NCI-H2171 (cell line): ENCODE measurements around the gene AXIN1.
"Not testable (repeated sequence)": the region's sequence is repeated elsewhere in the genome, so short reads cannot be mapped to it uniquely, and the experiment has no call there.

Experiments
- DNase-seq: peaks from one replicate; lab custom pipeline; 2025; lab: John Stamatoyannopoulos, UW

The AXIN1 gene

DNA sequence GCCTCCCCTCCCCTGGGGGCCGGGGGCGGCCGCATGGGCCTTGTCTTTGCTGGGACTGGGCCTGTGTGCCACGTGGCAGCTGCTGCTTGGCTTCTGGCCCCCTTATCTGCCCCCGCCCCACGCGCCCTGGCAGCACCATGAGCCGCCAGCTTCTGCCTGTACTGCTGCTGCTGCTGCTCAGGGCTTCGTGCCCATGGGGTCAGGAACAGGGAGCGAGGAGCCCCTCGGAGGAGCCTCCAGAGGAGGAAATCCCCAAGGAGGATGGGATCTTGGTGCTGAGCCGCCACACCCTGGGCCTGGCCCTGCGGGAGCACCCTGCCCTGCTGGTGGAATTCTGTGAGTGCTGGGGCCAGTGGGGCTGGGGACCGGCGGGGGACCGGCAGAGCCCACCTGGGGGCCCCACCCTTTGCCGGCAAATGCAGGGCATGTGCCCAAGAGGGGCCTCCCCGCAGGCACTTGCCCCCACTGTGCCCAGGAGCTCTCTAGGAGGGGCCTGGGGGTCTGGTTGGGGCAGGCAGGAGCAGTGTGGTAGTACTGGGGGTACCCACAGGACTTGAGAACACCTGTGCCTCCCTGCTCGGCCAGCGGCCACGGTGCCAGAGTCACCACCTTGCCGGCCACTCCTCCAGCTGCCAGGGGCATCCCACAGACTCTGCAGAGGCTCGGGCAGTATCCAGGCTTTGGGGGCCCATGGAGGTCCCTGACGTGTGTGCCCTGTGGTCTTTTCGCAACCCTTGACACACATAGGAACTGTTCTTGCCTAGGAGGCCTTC, 69.3 kb downstream of the AXIN1 start, which contains the start of gene PDIA2:
Gene PDIA2, plus strand, starts transcription at position 132 of the 773 bp plus-strand sequence. Its CDS starts 6 bp downstream, at position 138.
- DNase-seq, result no peak

DNA sequence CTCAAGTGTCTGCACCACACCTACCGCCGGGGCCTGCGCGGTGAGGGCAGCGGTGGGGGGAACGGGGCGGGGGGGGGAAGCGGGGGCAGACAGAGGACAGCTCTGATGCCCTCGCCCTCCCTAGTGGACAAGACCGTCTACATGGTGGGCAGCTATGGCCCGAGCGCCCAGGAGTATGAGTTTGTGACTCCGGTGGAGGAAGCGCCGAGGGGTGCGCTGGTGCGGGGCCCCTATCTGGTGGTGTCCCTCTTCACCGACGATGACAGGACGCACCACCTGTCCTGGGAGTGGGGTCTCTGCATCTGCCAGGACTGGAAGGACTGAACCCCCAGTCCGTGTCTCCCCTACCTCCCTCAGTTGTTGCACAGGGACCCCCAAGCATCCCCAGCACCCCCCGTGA, 70.0 kb downstream of the AXIN1 start:
- DNase-seq, result no peak

DNA sequence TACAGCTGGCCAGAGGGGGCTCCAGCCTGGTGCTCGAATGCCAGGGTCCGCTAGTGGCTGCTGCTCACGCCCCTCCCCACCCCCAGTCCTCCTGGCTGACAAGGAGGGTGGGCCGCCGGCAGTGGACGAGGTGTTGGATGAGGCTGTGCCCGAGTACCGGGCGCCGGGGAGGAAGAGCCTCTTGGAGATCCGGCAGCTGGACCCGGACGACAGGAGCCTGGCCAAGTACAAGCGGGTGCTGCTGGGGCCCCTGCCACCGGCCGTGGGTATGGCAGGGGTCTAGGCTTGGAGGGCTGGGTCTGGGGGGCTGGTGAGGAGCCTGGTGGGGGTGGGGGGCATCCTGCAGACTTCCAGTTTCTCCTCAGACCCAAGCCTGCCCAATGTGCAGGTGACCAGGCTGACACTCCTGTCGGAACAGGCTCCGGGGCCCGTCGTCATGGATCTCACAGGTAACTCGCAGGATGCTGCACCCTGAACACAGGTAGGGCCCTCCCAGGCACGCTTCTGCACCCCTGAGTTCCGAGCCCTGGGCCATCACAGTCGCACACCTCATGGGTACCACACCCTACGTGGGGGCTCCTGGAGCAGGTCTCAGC, 70.8 kb downstream of the AXIN1 start:
- DNase-seq, result no peak

DNA sequence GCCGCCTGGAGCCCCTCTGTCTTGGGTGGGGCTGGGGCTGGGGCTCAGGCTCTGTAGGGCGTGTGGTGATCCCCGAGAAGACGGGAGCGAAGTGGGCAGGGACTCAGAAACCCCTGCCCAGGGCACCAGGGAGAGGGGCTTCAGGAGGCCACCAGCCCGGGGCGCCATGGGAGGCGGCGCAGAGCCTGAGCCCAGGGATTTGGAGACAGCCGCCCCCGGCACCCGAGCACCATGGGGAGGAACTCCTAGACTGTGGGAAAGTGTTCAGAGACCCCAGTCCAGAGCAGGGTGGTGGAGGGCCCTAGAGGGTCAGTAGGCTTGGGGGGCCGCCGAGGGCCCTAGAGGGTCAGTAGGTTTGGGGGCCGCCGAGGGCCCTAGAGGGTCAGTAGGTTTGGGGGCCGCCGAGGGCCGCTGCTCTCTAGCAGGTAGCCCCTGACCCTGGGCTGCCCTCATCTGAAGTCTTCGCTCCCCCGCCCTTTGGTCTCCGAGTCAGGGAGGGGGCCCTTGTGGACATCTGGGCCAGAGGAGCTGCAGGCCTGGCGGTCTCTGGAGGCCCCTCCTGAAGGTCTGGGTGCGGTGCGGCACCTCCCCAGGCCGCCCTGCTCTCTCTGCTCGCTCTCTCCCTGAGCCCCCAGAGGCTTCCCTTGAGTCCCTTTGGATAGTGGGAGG, 71.4 kb downstream of the AXIN1 start:
- DNase-seq, result no peak

DNA sequence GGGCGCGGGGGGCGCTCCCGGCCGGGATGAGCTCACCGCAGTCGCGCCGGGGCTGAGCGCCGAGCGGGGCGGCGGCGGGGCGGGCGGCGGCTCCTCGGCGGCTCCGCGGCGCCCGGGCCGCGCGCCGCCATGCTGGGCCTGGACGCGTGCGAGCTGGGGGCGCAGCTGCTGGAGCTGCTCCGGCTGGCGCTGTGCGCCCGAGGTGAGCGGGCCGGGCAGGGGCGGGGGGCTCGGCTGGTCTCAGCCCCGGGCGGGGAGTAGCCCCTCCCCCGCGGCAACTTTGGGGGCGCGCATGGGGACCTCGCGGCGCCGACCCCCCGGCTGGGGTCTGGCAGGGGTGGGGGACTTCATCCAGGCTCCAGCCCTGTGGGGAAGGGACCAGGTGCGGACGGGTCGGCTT, 72.0 kb downstream of the AXIN1 start, which contains the start of gene ARHGDIG:
Gene ARHGDIG, plus strand, starts transcription at position 40 of the 400 bp plus-strand sequence. Its CDS starts 90 bp downstream, at position 130.
- peak; percentile 15 for DNase-seq

DNA sequence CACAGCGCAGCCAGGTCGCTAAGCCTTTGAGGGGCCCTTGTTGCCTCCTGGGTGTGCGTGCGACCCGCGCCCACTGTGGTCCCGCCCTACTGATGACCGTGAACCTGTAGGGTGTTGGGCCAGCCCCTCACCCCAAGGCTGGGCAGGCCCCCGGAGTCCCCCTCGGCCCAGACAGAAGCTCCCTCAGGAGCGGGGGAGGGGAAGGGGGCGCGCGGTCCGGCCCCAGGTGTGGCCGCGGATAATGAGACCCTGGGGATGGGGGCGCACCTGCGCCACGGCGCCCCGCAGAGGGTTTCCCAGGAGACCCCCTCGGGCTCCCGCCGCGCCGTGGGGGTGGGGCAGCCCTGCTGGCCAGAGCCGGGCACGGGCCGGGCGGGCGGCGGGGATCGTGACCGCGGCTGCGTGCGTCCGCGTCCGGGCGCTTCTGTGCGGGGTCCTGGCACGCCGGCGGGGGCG, 72.5 kb downstream of the AXIN1 start:
- DNase-seq, result no peak

DNA sequence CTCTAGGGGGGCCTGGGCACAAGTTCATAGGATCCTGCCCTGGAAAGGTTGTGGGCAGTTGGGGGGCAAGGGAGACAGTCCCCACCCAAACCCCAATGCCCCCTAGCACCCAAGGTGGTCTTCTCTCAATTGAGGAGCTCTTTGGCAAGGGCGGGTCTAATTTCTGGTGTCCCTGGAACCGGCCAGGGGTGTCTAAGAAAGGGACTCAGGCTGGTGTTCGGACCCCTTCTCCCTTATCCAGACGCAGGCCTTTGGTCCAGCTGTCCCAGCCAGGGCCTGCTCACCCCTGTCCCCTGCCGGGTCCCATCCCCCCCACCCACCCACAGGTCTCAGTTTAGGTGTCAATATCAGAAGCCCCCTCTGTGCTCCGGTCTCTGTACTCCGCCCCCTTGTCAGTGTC, 73.0 kb downstream of the AXIN1 start:
- no peak for DNase-seq

DNA sequence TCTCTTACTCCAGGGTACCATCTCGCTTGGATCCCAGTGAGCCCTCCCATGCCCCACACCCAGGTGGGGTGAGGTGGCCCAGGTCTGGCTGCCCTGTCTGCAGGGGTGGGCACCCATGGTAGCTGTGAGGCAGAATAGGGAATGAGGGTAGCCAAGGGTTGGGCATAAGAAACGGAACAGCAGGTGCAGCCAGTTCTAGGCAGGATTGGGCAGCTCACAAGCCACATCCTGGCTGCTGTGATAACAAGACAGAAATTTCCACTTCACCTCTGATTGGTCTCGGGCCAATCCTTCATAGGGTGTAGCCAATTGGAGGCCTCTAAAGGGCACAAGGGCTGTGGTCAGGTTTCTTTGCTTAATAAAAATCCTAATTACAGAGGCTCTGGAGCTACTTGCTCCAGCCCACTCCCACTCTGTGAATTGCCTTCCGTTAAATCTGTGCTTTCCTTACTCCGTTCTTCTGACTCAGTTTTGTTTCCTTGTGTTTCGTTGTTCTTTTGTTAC, 73.6 kb downstream of the AXIN1 start:
- peak; percentile 36 for DNase-seq

DNA sequence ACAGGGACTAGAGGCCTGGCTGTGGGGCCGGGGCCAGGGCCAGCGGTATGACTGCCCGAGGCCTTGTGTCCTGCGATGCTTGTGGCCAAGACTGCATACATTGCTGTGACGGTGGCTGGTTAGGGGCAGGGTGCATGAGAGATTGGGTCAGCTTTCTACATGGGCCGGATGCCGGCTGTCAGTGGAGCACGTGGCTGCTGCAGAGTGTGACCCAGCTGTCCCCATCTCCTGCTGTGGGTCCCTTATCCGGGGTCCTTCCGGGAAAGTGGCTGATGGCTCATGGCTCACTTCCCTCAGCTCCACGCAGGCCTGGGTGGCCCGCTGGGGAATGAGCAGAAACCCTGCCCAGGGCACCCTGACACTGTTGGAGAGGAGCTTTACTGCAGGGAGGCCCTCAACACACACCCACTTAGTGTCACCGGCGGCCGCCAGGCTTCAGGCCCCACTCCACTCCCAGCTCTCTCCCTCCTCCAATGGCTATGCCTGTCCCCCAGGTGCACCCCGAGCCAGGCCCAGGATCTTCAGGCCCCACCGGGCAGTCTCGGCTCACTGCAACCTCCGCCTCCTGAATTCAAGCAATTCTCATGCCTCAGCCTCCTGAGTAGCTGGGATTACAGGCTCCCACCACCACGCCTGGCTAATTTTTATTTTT, 76.0 kb downstream of the AXIN1 start:
- DNase-seq, result no peak

DNA sequence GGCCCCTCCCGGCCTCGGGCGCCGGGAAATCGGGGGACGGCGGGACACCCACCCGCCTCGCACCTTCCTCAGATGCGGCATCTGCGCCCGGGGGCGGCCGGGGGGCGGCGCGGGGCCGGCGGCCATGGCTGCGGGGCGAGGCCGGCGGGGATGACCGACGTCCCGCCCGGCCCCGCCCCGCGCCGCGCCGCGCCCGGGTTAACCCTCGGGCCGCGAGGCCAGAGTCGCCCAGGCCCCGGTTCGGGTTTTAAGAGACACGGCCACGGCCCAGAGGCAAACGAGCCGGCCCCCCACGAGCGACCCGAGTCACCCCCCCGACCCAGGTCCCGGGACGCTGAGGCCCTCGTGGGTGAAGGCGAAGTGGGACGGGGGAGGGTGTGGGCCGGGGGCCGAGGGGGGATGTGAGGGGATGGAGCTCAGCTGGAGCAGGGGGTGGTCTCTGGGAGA, 76.7 kb downstream of the AXIN1 start, which contains the start of gene RGS11:
Gene RGS11, minus strand, starts transcription at position 159 of the 447 bp plus-strand sequence. Its CDS starts 33 bp downstream, at position 126.
- no peak for DNase-seq

DNA sequence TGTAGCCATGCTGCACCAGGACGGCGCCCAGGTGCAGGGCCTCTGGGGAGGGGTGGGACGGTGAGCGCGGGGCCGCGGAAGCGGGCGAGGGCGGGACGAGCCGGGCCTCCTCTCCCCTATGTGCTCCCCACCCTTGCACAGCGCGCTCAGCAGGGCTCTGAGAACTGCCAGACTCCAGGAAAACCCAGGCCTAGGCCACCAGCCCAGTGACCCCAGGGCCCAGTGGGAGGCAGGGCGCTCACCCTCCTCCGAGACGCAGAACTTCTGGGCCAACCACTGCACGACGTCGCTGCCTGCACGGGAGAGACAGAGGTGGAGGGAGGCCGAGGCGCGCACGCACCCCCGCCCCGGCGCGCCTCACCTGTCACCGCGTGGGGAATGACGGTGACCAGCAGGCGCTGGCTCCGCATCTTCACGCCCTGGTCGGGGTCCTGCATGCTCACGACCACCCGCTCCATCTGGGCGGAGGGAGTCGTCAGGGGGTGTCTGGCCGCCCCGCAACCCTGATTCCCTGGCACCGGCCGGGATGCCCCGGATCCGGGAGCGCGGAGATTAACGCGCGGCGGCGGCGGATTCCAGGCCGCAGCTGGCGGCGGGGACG, 77.4 kb downstream of the AXIN1 start:
- peak; percentile 37 for DNase-seq

DNA sequence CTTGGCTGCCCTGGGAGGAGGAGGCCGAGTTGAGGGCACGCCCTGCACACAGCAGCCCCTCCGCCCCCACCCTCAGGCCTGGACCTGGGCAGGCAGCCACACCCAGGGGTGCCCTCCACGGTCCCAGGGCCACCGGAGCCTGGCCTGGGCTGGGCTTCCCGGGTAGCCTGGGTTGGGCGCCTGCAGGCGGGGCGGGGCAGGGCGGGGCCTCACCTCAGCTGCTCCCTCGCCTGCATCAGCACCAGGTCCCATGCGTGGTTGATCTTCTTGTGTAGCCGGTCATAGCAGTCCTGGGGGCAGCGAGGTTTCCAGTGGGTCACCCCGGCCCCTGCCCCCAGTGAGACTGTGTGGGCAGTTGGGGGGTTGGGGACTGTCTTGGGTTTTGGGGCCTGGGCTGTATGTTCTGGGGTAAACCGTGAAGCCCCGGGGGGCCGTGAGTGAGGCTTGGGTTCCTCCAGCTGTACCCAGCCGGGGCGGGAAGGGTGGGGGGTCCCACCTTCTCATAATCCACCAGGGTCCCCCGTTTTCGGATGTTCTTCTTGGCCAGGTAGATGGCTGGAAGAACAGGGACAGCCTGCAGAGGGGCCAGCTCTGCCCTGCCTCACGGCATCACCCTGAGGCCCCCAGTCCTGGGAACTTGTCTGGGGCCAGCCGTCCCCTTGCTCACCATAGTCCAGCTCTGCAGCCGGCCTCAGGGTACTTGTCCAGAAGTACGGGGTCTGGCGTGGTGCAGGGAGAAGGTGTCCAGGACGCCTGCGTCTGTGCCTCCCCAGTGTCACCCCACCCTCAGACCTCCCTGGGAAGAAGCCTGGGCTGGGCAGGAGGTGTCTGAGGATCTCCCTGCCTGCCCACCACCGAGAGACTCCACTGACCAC, 78.7 kb downstream of the AXIN1 start:
- DNase-seq, result no peak

DNA sequence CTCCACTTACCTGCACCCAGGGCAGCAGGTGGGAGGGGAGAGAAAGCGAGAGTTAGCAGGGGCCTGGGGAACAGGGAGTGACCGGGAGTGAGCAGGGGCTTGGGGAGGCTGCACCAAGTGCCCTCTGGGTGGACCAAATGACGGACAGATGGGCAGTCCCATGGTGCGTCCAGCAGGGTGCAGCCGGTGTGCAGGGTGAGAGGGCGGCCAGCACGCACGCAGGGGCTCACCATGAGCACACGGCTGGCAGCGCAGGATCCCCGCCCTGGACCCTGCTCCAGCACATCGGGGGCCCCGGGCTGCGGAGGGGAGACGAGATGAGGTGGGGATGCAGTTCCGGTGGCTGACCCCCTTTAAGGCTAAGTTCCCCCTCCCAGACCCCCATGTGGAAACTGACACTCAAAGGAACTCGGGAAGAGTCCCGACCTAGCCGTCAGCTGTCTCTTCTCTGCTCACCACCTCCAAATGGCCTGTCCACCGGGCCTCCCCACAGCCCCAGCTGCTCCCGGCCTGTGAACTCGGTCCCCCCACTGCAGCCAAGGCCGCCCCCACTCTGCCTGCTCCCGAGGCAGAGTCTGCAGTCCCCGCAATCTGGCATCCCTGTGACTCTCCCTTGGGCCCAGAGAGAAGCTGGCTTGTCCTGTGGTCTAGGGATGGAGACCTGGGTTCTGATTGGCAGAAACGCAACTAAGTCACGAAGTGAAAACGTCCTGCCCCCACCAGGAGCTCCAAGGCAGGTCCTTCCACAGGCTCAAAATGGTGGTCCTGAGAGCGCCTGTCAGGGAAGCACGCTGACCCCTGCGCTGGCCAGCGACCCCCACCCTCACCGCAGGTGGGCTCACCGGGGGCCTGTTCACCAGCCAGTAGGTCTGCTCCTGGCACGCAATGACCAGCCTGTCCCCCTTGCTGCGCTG, 79.6 kb downstream of the AXIN1 start:
- no peak for DNase-seq

DNA sequence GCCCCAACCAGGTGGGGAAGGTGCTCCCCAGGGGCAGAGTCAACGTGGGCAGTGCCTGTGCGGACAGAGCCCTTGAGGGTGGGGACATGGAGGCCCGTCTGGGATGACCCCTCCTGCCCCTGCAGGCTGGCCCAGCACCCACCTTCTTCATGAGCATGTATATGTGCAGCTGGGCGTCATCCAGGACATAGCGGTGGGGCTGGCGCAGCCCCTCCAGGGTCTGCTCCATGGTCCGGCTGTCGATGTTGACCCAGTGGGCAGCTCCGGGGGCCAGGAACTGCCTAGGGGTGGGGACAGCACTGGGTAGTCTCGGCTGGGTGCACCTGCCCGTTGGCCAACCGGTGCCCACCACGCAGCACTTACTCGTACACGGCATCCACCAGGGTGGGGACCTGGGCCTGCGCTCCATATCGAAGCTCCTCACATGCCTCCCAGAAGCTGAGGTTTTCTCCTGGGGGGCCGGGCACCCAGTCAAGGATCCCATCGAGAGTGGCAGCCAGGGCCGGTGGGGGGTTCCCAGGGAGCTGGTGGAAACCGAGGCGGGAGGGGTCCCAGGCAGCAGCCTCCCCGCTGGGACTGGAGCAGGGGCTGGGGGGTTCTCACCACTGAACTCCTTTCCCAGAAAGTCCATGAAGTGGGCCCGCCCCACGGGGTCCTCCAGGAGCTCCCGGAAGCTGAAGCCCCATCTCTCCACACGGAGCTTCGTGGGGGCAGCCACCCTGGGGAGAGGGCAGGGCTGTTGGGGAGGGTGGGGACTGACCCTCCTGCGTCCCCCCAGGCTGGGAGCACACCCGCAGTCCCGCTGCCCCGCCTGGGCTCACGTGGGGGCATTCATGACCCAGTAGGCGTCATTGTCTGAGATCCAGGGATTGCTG, 81.9 kb downstream of the AXIN1 start:
- no peak for DNase-seq

DNA sequence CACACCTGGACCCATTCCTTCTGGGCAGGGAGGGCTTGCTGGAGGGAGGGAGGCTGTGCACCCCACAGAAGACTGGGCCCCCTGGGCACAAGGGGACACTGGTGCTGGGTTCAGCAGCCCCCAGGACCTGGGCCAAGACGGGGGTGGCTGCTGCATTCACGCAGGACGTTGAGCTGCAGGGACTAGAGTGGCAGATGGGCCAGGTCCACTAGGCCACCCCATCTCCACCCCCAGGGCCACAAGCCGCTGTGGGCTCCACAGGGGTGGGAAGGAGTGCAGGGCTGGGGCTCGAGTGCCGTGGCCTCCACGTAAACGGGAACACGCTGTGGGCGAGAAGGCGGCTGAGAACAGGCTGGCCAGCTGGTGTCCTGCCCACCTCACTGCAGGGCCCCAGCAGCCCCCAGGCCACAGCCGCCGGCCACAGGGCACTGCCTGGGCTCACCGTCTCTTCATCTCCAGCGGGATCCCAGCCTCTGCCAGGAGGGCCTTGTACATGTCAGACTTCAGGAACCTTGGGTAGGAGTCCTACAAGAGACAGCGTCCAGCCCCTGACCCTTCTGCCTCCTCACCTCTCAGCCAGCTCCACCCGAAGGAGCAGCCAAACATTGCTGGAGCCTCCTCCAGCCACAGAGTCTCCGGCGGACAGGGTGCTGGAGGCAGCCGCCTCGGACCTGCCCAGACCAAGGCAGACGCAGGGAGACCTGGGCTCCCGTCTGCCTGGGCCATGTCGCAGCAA, 83.3 kb downstream of the AXIN1 start:
- no peak for DNase-seq

DNA sequence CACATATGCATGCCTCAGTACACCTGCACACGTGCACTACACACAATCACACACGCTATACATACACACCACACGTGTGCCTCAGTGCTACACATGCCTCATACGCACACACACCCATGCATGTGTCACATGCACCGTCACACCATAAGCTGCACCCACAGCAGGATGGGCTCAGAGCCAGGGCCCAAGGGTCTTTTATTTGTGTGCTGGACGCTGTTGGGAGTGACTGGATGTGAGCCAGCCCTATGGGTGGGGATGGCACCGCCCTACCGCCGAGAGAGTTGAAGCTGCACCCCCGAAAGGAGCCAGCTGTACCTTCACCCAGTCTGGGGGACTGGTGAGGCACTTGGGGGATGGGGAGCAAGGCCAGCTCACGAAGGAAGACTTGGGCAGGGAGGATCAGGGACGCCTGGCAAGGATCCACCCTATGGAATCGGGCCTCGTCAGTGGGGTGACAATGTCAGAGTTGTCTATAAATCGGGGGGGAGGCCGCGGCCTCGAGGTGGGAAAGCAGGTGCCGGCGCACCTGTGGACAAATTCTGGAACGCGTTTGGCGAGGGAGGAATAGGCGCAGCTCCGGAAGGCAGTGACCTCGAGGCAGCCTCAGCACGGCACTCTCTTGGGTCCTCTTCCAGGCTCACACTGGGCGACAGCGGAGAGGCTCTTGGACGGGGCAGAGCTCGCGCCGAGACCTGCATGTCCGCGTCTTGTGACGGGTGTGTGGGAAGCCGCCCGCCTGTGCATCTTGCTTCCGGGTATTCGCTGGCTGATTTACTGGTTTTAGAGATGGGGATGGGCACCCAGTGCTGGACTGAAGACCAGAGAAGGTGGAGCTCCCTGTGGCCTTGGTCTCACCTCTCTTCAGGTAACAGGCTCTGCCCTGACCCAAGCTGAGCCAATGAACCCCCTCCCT, 84.1 kb downstream of the AXIN1 start:
- no peak for DNase-seq

DNA sequence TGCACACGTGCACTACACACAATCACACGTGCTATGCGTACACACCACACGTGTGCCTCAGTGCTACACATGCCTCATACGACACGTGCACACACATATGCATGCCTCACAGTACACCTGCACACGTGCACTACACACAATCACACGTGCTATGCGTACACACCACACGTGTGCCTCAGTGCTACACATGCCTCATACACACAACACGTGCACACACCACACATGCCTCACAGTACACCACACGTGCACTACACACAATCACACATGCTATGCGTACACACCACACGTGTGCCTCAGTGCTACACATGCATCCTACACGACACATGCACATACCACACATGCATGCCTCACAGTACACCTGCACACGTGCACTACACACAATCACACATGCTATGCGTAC, 85.0 kb downstream of the AXIN1 start:
- not testable (repeated sequence) for DNase-seq
